Left ventricle myocardium inferior (tissue), 1 donor: Measurements from ENCODE around the gene TMCC1. TPM values are rescaled to one million over a fixed set of nuclear protein-coding genes. Genes with fewer than 3 reads are reported as not detected.
A peak's percentile ranks its signal among the peaks of the same experiment; 100 is the strongest.

Source experiments
- DNase-seq: peaks from one replicate; pipeline ENCODE4 v3.0.0-alpha.2; 2020
- H3K27ac ChIP-seq: fragments of 200-600 bp; replicated peaks from 2 replicates; pipeline ENCODE4 v1.8.0; 2021
- H3K27me3 ChIP-seq: fragments of 200-600 bp; 2 replicates; pipeline ENCODE4 v1.8.0; 2021; ENCODE audit warnings: low read depth
- H3K36me3 ChIP-seq: fragments of 200-600 bp; 2 replicates; pipeline ENCODE4 v1.8.0; 2021
- H3K4me1 ChIP-seq: fragments of 200-600 bp; 2 replicates; pipeline ENCODE4 v1.8.0; 2021
- H3K4me3 ChIP-seq: fragments of 200-600 bp; 2 replicates; pipeline ENCODE4 v1.8.0; 2021; ENCODE audit warnings: mild to moderate bottlenecking, moderate library complexity
- H3K9me3 ChIP-seq: fragments of 200-600 bp; replicated peaks from 2 replicates; pipeline ENCODE4 v1.8.0; 2021
- CTCF ChIP-seq: fragments of 200-600 bp; IDR thresholded peaks from 2 replicates; pipeline ENCODE4 v1.8.0; 2021; ENCODE audit warnings: antibody characterized with exemption, mild to moderate bottlenecking, borderline replicate concordance
- intact Hi-C: fragments of 100-400 bp; cut with micrococcal nuclease; formaldehyde crosslinking; loops from one replicate; pipeline ENCODE4 v1.11.0; 2022
- total RNA-seq: library from RNA; stranded (reverse); fragmentation: NEBNext Ultra II Directional; extraction: Animal tissue kit (Norgen Biotek cat#: 25700); gene quantifications from one replicate; pipeline ENCODE4 v1.2.1, GENCODE V29; 2021
- donor health status: DM: no; HTN: yes; CAD: no; lungs with severe emphysema.

The TMCC1 gene
- total RNA-seq, 1 donor from 2014 or later: 28.3 TPM

DNA sequence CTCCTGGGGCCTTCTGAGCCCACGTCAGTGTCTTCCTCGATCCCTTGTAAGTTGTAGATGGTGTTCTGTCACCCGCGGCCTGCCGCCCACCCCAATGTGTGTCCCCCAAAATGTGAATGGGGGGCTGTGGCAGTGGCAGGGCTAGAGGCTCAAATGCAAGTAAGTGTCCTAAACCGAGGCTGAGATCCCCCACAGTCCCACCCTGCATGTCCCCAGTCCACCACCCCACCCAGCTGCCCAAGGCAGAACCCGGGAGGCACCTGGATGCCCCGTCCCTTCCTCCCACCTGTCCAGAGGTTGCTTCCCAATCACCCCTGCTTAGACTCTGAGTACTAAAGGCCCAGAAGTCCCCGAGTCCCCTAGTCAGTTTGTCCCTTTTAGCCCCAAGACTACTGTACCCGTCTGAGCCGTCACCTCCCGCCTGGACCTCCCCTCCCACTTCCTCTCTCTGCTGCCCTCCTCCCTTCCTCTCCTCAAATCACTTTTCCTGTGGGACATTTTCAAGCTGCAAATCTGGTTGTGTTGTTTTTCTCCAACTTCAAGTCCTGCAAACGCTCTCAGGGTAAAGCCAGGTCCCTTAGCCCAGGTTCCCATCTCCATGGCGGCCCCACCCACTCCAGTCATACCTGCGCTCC lies 275.2 kb downstream of the TMCC1 start:
- H3K27me3 ChIP-seq: no peaks in the 10 kb centered on the region
- peak overlapping the region; percentile 5 for H3K4me3 ChIP-seq
- H3K9me3 ChIP-seq: no peaks in the 10 kb centered on the region
- H3K27ac ChIP-seq: peak overlapping the region; percentile 99
- intact Hi-C loops: no loop called here
- DNase-seq: peak; percentile 44
- no peak for TF ChIP-seq CTCF
- H3K4me1 ChIP-seq: peaks cover 99% of the 10 kb centered on the region
- no peaks in the 10 kb centered on the region for H3K36me3 ChIP-seq

- Histone ChIP-seq H3K4me1 (peaks cover 99% of the 10 kb centered on the region), H3K9me3 (no peaks in the 10 kb centered on the region), H3K27ac (peak overlapping the region; percentile 99), H3K4me3 (no peak overlapping the region), H3K36me3 (no peaks in the 10 kb centered on the region), H3K27me3 (no peaks in the 10 kb centered on the region)
- intact Hi-C loops: no loop called here
- DNase-seq: no peak
- no peak for TF ChIP-seq CTCF
Observed at GRCh38 chr3:129617381-129618185, 275.9 kb downstream of the TMCC1 start.

GRCh38 chr3:129616713-129617112 lies 276.8 kb downstream of the TMCC1 start:
- Histone ChIP-seq H3K9me3 (no peaks in the 10 kb centered on the region), H3K4me1 (peaks cover 99% of the 10 kb centered on the region), H3K4me3 (no peak overlapping the region), H3K36me3 (no peaks in the 10 kb centered on the region), H3K27me3 (no peaks in the 10 kb centered on the region), H3K27ac (peak overlapping the region; percentile 99)
- intact Hi-C loops: no loop called here
- peak; percentile 47 for DNase-seq
- no peak for TF ChIP-seq CTCF

- DNase-seq: no peak
- intact Hi-C loops: no loop called here
Observed at GRCh38 chr3:129616291-129616690, 277.2 kb downstream of the TMCC1 start.

DNA sequence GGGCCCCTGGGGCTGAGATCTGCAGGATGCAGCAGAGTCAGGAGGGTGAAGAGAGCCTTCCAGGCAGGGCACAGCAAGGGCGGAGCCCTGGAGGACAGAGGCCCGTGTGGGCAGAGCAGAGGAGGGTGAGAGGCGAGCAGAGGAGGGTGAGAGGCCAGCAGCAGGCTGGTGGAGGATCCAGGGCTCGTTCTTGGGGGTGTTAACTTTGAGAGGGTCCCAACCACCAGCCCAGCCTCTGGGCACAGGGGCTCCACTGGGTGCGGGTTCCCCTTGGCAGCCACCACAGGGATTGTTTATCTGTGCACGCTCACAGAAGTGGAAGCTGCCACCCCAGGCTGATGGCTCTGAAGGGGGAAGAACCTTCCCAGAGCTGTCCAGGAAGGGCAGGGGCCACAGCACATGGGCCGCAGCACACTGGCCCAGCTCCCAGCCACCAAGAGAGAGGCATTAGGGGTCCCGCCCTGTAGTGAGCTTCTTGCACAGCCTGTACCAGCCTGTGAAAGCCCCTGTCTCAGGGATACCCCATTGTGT lies 277.7 kb downstream of the TMCC1 start:
- H3K4me3 ChIP-seq: no peak overlapping the region
- no peaks in the 10 kb centered on the region for H3K27me3 ChIP-seq
- no peak for TF ChIP-seq CTCF
- peak overlapping the region; percentile 99 for H3K27ac ChIP-seq
- DNase-seq: peak; percentile 38
- H3K36me3 ChIP-seq: no peaks in the 10 kb centered on the region
- intact Hi-C loops: no loop called here
- H3K4me1 ChIP-seq: peaks cover 98% of the 10 kb centered on the region
- no peaks in the 10 kb centered on the region for H3K9me3 ChIP-seq

More at GRCh38 chr3:129616291-129616690, 277.2 kb downstream of the TMCC1 start:
- Histone ChIP-seq H3K4me3 (no peak overlapping the region), H3K27me3 (no peaks in the 10 kb centered on the region), H3K9me3 (no peaks in the 10 kb centered on the region), H3K27ac (peak overlapping the region; percentile 99), H3K36me3 (no peaks in the 10 kb centered on the region), H3K4me1 (peaks cover 99% of the 10 kb centered on the region)
- TF ChIP-seq CTCF: no peak
